NT2/D1 (cell line): ENCODE measurements around the gene S100A16.
A peak's percentile ranks its signal among the peaks of the same experiment; 100 is the strongest.
"Not testable (repeated sequence)": the region's sequence is repeated elsewhere in the genome, so short reads cannot be mapped to it uniquely, and the experiment has no call there.

Experiments used
- DNase-seq: peaks from one replicate; pipeline ENCODE4 v3.0.0-alpha.2; 2011; ENCODE audit warnings: low read depth, low spot score
- H3K27me3 ChIP-seq: 2 replicates; pipeline ENCODE4 v1.6.0; 2011; ENCODE audit warnings: mild to moderate bottlenecking; ENCODE audit not compliant: insufficient read length, insufficient read depth
- H3K36me3 ChIP-seq: 2 replicates; pipeline ENCODE4 v1.6.1; 2011; ENCODE audit warnings: mild to moderate bottlenecking, low read length, mixed read lengths; ENCODE audit not compliant: insufficient read depth, insufficient read length
- H3K4me1 ChIP-seq: 2 replicates; pipeline ENCODE4 v1.5.1; 2011; ENCODE audit not compliant: insufficient read depth, insufficient read length
- H3K4me3 ChIP-seq: 2 replicates; pipeline ENCODE4 v1.5.1; 2011; ENCODE audit warnings: low read depth; ENCODE audit not compliant: insufficient read length
- H3K9ac ChIP-seq: 2 replicates; pipeline ENCODE4 v1.6.0; 2011; ENCODE audit warnings: low read depth; ENCODE audit not compliant: insufficient read length
- H3K9me3 ChIP-seq: 2 replicates; pipeline ENCODE4 v1.5.1; 2011; ENCODE audit warnings: mild to moderate bottlenecking, low read length; ENCODE audit not compliant: insufficient read depth
- SUZ12 ChIP-seq: IDR thresholded peaks from 2 replicates; pipeline ENCODE4 v1.6.1; 2011; ENCODE audit not compliant: insufficient read length, insufficient read depth; ENCODE audit errors: extremely low read depth
- YY1 ChIP-seq: IDR thresholded peaks from 2 replicates; pipeline ENCODE4 v1.6.1; 2011; ENCODE audit not compliant: insufficient read length, insufficient read depth
- ZNF274 ChIP-seq: IDR thresholded peaks from 2 replicates; pipeline ENCODE4 v1.6.1; 2011; ENCODE audit warnings: mild to moderate bottlenecking, low read depth, low read length

S100A16 gene

GRCh38 chr1:153566414-153567371 lies 46.2 kb downstream of the S100A16 start:
- Histone ChIP-seq H3K4me3 (peak overlapping the region; percentile 9), H3K36me3 (no peaks in the 10 kb centered on the region), H3K9me3 (no peaks in the 10 kb centered on the region), H3K4me1 (peaks cover 33% of the 10 kb centered on the region), H3K27me3 (no peaks in the 10 kb centered on the region), H3K9ac (peak overlapping the region; percentile 84)
- no peak for TF ChIP-seq SUZ12
- TF ChIP-seq ZNF274, result no peak
- TF ChIP-seq YY1, result no peak
- DNase-seq, result peak; percentile 97

GRCh38 chr1:153565529-153566374 lies 47.2 kb downstream of the S100A16 start, which contains the start of gene S100A2:
TSS of gene S100A2 (minus strand) at chr1:153565844. CDS start at chr1:153563877, 1,967 bp downstream.
- H3K4me1 ChIP-seq, result peaks cover 33% of the 10 kb centered on the region
- peak within 1 kb of the TSS; percentile 9 for H3K4me3 ChIP-seq

GRCh38 chr1:153563991-153564390 lies 48.9 kb downstream of the S100A16 start:
- Histone ChIP-seq H3K27me3 (no peaks in the 10 kb centered on the region), H3K4me1 (peaks cover 33% of the 10 kb centered on the region), H3K4me3 (no peak overlapping the region), H3K36me3 (no peaks in the 10 kb centered on the region), H3K9me3 (no peaks in the 10 kb centered on the region), H3K9ac (peak overlapping the region; percentile 0)
- DNase-seq, result no peak
- no peak for TF ChIP-seq YY1
- no peak for TF ChIP-seq SUZ12
- TF ChIP-seq ZNF274, result no peak

More at GRCh38 chr1:153565529-153566374, 47.2 kb downstream of the S100A16 start, which contains the start of gene S100A2:
- no peaks in the 10 kb centered on the region for H3K27me3 ChIP-seq
- TF ChIP-seq ZNF274 (no peak), YY1 (no peak), SUZ12 (no peak)
- peak within 1 kb of the TSS; percentile 84 for H3K9ac ChIP-seq
- DNase-seq, result no peak
- no peaks in the 10 kb centered on the region for H3K9me3 ChIP-seq
- H3K36me3 ChIP-seq, result no peaks in the 10 kb centered on the region

- DNase-seq, result no peak
- H3K9me3 ChIP-seq, result no peaks in the 10 kb centered on the region
- H3K27me3 ChIP-seq, result no peaks in the 10 kb centered on the region
- H3K4me1 ChIP-seq, result peaks cover 30% of the 10 kb centered on the region
- H3K9ac ChIP-seq, result peak overlapping the region; percentile 0
- H3K36me3 ChIP-seq, result no peaks in the 10 kb centered on the region
- TF ChIP-seq YY1 (no peak), SUZ12 (no peak), ZNF274 (no peak)
- no peak overlapping the region for H3K4me3 ChIP-seq
Measured at GRCh38 chr1:153563483-153563901, 49.4 kb downstream of the S100A16 start.

- not testable (repeated sequence) for H3K4me3 ChIP-seq, H3K27me3 ChIP-seq, DNase-seq, H3K36me3 ChIP-seq, H3K9ac ChIP-seq, H3K9me3 ChIP-seq
- H3K4me1 ChIP-seq, result peaks cover 23% of the 10 kb centered on the region
Measured at GRCh38 chr1:153562021-153562420, 50.9 kb downstream of the S100A16 start.

- no peak for DNase-seq
- H3K4me1 ChIP-seq, result peaks cover 19% of the 10 kb centered on the region
- H3K4me3 ChIP-seq, result no peak overlapping the region
- no peaks in the 10 kb centered on the region for H3K36me3 ChIP-seq
- H3K27me3 ChIP-seq, result no peaks in the 10 kb centered on the region
- no peak overlapping the region for H3K9ac ChIP-seq
- TF ChIP-seq YY1, result no peak
- no peak for TF ChIP-seq ZNF274
- TF ChIP-seq SUZ12, result no peak
- H3K9me3 ChIP-seq, result no peaks in the 10 kb centered on the region
Measured at GRCh38 chr1:153561466-153561985, 51.4 kb downstream of the S100A16 start.
